GM12865 (cell line): ENCODE measurements around the gene CDIPT.

Experiments used
- DNase-seq: peaks from one replicate; pipeline ENCODE4 v3.0.0; 2010; ENCODE audit warnings: low read depth
- H3K4me3 ChIP-seq: 2 replicates; pipeline ENCODE4 v1.5.1; 2011; ENCODE audit warnings: mild to moderate bottlenecking, low read depth, low read length, control low read depth
- CTCF ChIP-seq: IDR thresholded peaks from 2 replicates; pipeline ENCODE4 v1.5.1; 2011; ENCODE audit warnings: low read length, control low read depth, low read depth, inconsistent platforms; ENCODE audit not compliant: insufficient read depth; ENCODE audit errors: missing control alignments

CDIPT gene

GRCh38 chr16:29842732-29843346 lies 20.2 kb downstream of the CDIPT start:
- TF ChIP-seq CTCF, result no peak
- H3K4me3 ChIP-seq, result no peak overlapping the region
- no peak for DNase-seq

- TF ChIP-seq CTCF, result no peak
- DNase-seq, result no peak
- no peak overlapping the region for H3K4me3 ChIP-seq
These were observed 21.4 kb downstream of the CDIPT start for GRCh38 chr16:29841631-29842030.

GRCh38 chr16:29840240-29840639 lies 22.8 kb downstream of the CDIPT start:
- H3K4me3 ChIP-seq, result no peak overlapping the region
- no peak for DNase-seq
- no peak for TF ChIP-seq CTCF

- no peak for TF ChIP-seq CTCF
- no peak overlapping the region for H3K4me3 ChIP-seq
- DNase-seq, result no peak
These were observed 23.2 kb downstream of the CDIPT start for GRCh38 chr16:29839822-29840221.

- TF ChIP-seq CTCF, result no peak
- H3K4me3 ChIP-seq, result no peak overlapping the region
- no peak for DNase-seq
These were observed 25.2 kb downstream of the CDIPT start for GRCh38 chr16:29837841-29838240.

GRCh38 chr16:29836623-29837022 lies 26.4 kb downstream of the CDIPT start:
- TF ChIP-seq CTCF, result no peak
- no peak for DNase-seq
- H3K4me3 ChIP-seq, result no peak overlapping the region

- H3K4me3 ChIP-seq, result no peak overlapping the region
- no peak for DNase-seq
These were observed 27.1 kb downstream of the CDIPT start for GRCh38 chr16:29835926-29836325.

More at GRCh38 chr16:29835926-29836325, 27.1 kb downstream of the CDIPT start:
- no peak for TF ChIP-seq CTCF
